AG09319 (cell line): Measurements from ENCODE around the gene TARS3.

Source experiments
- DNase-seq: peaks from one replicate; pipeline ENCODE4 v3.0.0-alpha.2; 2010; ENCODE audit warnings: low read depth; ENCODE audit errors: extremely low read depth
- TF ChIP-seq, protein P1 (sequence below): IDR thresholded peaks from 2 replicates; pipeline ENCODE4 v1.5.1; 2011; ENCODE audit warnings: low read depth, mild to moderate bottlenecking, inconsistent platforms, low read length, moderate library complexity

TARS3 gene

DNA sequence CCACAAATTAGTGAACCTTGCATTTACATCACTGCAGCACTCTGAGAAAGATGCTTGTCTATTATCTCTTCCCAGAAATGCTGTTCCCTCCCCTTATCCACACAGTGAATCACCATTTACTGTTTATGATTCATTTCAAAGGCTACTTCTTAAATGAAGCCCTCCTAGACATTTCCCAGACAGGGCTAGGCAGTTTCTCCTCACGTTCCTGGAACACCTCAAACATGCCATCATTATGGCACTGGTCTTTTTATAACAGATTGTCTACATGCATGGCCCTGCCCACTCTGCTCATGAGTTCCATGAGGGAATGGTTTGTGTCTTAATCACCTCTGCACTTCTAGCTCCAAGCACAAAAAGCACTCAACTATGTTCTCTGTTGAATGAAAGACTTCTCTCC lies 39.9 kb downstream of the TARS3 start:
- DNase-seq: no peak
- TF ChIP-seq, protein P1, sequence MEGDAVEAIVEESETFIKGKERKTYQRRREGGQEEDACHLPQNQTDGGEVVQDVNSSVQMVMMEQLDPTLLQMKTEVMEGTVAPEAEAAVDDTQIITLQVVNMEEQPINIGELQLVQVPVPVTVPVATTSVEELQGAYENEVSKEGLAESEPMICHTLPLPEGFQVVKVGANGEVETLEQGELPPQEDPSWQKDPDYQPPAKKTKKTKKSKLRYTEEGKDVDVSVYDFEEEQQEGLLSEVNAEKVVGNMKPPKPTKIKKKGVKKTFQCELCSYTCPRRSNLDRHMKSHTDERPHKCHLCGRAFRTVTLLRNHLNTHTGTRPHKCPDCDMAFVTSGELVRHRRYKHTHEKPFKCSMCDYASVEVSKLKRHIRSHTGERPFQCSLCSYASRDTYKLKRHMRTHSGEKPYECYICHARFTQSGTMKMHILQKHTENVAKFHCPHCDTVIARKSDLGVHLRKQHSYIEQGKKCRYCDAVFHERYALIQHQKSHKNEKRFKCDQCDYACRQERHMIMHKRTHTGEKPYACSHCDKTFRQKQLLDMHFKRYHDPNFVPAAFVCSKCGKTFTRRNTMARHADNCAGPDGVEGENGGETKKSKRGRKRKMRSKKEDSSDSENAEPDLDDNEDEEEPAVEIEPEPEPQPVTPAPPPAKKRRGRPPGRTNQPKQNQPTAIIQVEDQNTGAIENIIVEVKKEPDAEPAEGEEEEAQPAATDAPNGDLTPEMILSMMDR: no peak

DNA sequence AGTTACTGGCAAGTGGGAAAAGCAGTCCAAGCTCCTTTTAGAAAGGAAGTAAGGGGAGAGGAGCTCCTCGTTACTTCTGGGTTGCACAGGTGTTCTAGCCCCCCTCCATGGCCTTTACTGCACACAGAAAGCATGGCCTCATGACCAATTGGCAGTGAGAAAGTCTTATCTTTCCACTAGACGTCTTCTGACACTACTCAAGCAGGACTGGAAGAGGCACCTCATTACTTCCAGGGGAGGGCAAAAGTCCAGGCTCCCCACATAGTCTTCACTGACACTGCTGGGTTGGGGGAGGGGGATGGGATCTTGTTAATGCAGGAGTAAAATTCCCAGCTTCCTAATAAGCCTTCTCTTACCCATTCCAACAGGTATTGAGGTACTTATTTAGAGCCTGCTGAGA lies 44.5 kb downstream of the TARS3 start:
- DNase-seq: no peak
- TF ChIP-seq, protein P1: no peak

- DNase-seq: peak; percentile 90
- TF ChIP-seq, protein P1: no peak
Measured at GRCh38 chr15:101676921-101677329, 47.3 kb downstream of the TARS3 start.

- TF ChIP-seq, protein P1: no peak
- DNase-seq: no peak
Measured at GRCh38 chr15:101675796-101676582, 48.3 kb downstream of the TARS3 start.

DNA sequence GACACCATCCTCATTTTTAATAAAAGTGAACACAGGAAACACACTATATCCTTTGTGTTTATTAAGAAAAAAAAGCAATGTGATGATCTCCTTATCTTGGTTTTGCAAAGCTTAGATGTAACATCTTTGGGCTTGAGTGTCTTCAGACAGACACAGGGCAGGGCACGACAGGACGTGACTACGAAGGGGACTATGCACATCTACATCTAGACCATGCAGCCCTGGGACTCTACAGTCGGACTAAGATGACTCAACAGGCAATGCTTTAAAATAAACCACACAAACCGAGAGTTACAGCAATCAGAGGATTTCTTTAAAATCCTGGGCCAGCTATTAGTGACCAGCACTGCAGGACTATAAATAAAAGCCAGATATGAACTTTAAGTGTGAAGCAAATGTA lies 49.3 kb downstream of the TARS3 start:
- TF ChIP-seq, protein P1: no peak
- no peak for DNase-seq

- TF ChIP-seq, protein P1: no peak
- DNase-seq: no peak
Measured at GRCh38 chr15:101672298-101672697, 52.0 kb downstream of the TARS3 start.

GRCh38 chr15:101669744-101670143 lies 54.5 kb downstream of the TARS3 start:
- DNase-seq: no peak
- TF ChIP-seq, protein P1: no peak
